ENCODE measurements around the gene SLC6A2. TPM values are rescaled to one million over a fixed set of nuclear protein-coding genes. Genes with fewer than 3 reads are reported as not detected.
A peak's percentile ranks its signal among the peaks of the same experiment; 100 is the strongest.
"Not testable (repeated sequence)": the region's sequence is repeated elsewhere in the genome, so short reads cannot be mapped to it uniquely, and the experiment has no call there.

SLC6A2 gene
- total RNA-seq, 1 donor from 2014 or later = not detected

DNA sequence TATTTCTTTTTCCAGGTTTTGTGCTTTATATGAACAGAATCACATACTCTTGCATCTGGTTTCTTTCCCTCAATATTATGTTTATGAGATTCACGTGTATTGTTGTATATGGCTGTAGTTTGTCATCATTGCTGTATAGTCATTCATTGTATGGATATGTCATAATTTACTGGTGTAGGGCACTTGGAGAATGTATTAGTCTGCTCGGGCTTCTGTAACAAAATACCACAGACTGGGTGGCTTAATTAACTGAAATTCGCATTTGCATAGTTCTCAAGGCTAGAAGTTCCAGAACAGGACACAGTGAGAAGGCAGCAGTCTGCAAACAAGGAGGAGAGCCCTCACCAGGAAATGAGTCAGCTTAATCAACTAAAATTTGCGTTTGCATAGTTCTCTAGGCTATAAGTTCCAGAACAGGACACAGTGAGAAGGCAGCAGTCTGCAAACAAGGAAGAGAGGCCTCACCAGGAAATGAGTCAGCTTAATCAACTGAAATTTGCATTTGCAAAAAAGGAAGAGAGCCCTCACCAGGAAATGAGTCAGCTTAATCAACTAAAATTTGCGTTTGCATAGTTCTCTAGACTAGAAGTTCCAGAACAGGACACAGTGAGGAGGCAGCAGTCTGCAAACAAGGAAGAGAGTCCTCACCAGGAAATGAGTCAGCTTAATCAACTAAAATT lies 96.8 kb downstream of the SLC6A2 start:
- intact Hi-C loops (cut with micrococcal nuclease); H3K27me3 Mint-ChIP-seq (ENCODE audit: low read depth); H3K4me3 Mint-ChIP-seq (ENCODE audit: low read depth): not testable (repeated sequence)
- Mint-ChIP-seq H3K36me3 (ENCODE audit: low read depth) (peaks cover 26% of the 10 kb centered on the region), H3K9me3 (peaks cover 36% of the 10 kb centered on the region), H3K4me1 (ENCODE audit: low read depth) (peaks cover 20% of the 10 kb centered on the region), H3K27ac (peak overlapping the region; percentile 78)
- DNase-seq (ENCODE audit: low spot score) = peak; percentile 18

DNA sequence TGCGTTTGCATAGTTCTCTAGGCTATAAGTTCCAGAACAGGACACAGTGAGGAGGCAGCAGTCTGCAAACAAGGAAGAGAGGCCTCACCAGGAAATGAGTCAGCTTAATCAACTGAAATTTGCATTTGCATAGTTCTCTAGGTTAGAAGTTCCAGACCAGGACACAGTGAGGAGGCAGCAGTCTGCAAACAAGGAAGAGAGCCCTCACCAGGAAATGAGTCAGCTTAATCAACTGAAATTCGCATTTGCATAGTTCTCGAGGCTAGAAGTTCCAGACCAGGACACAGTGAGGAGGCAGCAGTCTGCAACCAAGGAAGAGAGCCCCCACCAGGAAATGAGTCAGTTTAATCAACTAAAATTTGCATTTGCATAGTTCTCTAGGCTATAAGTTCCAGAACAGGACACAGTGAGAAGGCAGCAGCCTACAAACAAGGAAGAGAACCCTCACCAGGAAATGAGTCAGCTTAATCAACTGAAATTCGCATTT lies 97.4 kb downstream of the SLC6A2 start:
- H3K4me3 Mint-ChIP-seq (ENCODE audit: low read depth); H3K27me3 Mint-ChIP-seq (ENCODE audit: low read depth); DNase-seq (ENCODE audit: low spot score); intact Hi-C loops (cut with micrococcal nuclease): not testable (repeated sequence)
- Mint-ChIP-seq H3K9me3 (peaks cover 36% of the 10 kb centered on the region), H3K36me3 (ENCODE audit: low read depth) (peaks cover 26% of the 10 kb centered on the region), H3K4me1 (ENCODE audit: low read depth) (peaks cover 20% of the 10 kb centered on the region), H3K27ac (peak overlapping the region; percentile 78)

Other genes starting within 250 kb of the SLC6A2 start
- gene MMP2, start 176.8 kb upstream of the SLC6A2 start, total RNA-seq = 0.11 and 0.34 TPM in 2 replicates
- gene LPCAT2, start 146.9 kb upstream of the SLC6A2 start, total RNA-seq = 4.1 and 4.7 TPM in 2 replicates
- gene CAPNS2, start 89.3 kb upstream of the SLC6A2 start, total RNA-seq = not detected in 2 replicates
- gene CES1, start 177.1 kb downstream of the SLC6A2 start, total RNA-seq = not detected in 2 replicates
- gene CES5A, start 219.4 kb downstream of the SLC6A2 start, total RNA-seq = not detected in 2 replicates